ENCODE data around the gene SH2D3C. TPM values are rescaled to one million over a fixed set of nuclear protein-coding genes. Genes with fewer than 3 reads are reported as not detected.

SH2D3C gene
- total and polyA plus RNA-seq, 2 of the 8 experiments (the other 6 are each of a cell fraction or from before 2014, with no cell fraction given) = 6.4 to 8.1 TPM

DNA sequence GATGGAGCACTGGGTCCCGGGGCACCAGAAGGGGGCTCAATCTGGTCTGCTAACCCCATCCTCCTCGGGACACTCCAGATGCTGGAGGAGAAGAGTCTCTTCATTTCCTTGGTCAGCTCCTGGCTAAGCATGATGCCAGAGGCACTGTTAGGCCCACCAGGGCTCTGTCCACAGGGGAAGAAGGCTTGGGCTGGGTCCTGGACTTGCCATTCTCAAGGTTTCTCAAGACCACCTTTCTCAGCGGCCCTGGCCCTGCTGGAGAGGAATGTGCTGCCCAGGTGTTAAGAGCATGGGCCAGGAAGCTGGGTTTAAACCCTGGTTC is 7.9 kb downstream of the SH2D3C start:
- no peaks in the 10 kb centered on the region for H3K79me2 ChIP-seq (ENCODE audit: control insufficient read depth in 1 of 2, insufficient read depth in 2 of 2, low read length in 2 of 2)
- H3K14ac ChIP-seq (ENCODE audit: insufficient read length) = no peak overlapping the region
- no peaks in the 10 kb centered on the region for H3K36me3 ChIP-seq (ENCODE audit: control insufficient read depth in 2 of 4, insufficient read depth in 4 of 4, low read length in 3 of 4)
- no peaks in the 10 kb centered on the region for H4K20me1 ChIP-seq (replicated peaks in 1 of 2; ENCODE audit: control insufficient read depth in 1 of 2, insufficient read depth in 2 of 2, low read length in 2 of 2)
- peak overlapping the region; percentile 50 to 72 (median 60); a peak in 5 of 8 replicates for H3K4me3 ChIP-seq (ENCODE audit: extremely low read depth in 1 of 4, insufficient read depth in 2 of 4, low read depth in 3 of 4, low read length in 4 of 4)
- H2BK15ac ChIP-seq (ENCODE audit: low read length) = no peak overlapping the region
- H2BK20ac ChIP-seq (ENCODE audit: low read length) = no peak overlapping the region
- H3K79me1 ChIP-seq (ENCODE audit: low read depth, low read length) = no peaks in the 10 kb centered on the region
- H3K27ac ChIP-seq (ENCODE audit: low read depth, low read length) = no peak overlapping the region
- H2BK120ac ChIP-seq (replicated peaks; ENCODE audit: low read depth, low read length) = no peak overlapping the region
- H3K9me3 ChIP-seq (ENCODE audit: insufficient read depth in 2 of 2, low read depth in 1 of 2, low read length in 1 of 2) = no peaks in the 10 kb centered on the region
- H3K23ac ChIP-seq (ENCODE audit: insufficient read length) = no peak overlapping the region
- no peak overlapping the region for H2BK5ac ChIP-seq (ENCODE audit: low read depth, low read length)
- ChIA-PET POLR2A (ENCODE audit: partially characterized antibody) (interaction anchor here (0.6 to 1.9 kb wide), 9 partner anchors 16 to 213 kb away, joined by 3 to 6 read pairs (median 3); partner anchors contain the start of gene FPGS), CTCF (ENCODE audit: partially characterized antibody) (interaction anchor here (0.8 to 14.6 kb wide), 15 partner anchors 8 to 267 kb away, joined by 3 to 227 read pairs (median 4); partner anchors contain the start of genes CDK9, SH2D3C and TOR2A)
- 0 out of 2 replicates have a peak overlapping the region, but pooled peaks have one; percentile 34 for H3K18ac ChIP-seq (ENCODE audit: extremely low read depth, low read length)
- DNase-seq (ENCODE audit: low read depth in 1 of 2, low spot score in 2 of 2) = no peak
- no peak overlapping the region for H3K4ac ChIP-seq (replicated peaks; ENCODE audit: insufficient read length, low read depth, low read length)
- H4K91ac ChIP-seq (replicated peaks; ENCODE audit: insufficient read length, low read length) = no peak overlapping the region
- no peak for FAIRE-seq
- H4K5ac ChIP-seq (ENCODE audit: insufficient read length, low read depth, low read length) = no peak overlapping the region
- no peaks in the 10 kb centered on the region; the same call in 1 of the 2 replicates for H3K23me2 ChIP-seq (ENCODE audit: low read depth, low read length)
- no peak overlapping the region for H3K56ac ChIP-seq (replicated peaks; ENCODE audit: insufficient read length, low read depth, low read length)
- H2AK5ac ChIP-seq (ENCODE audit: low read depth, low read length) = no peak overlapping the region
- H3K9ac ChIP-seq (replicated peaks in 1 of 4; ENCODE audit: extremely low read depth in 1 of 4, low read depth in 3 of 4, low read length in 3 of 4) = no peak overlapping the region
- H3K4me1 ChIP-seq (replicated peaks in 1 of 4; ENCODE audit: control insufficient read depth in 3 of 4, insufficient read depth in 4 of 4, low read length in 3 of 4) = peaks cover 1 to 15% (median 8%) of the 10 kb centered on the region in 4 experiments
- no peaks in the 10 kb centered on the region for H3K27me3 ChIP-seq (replicated peaks in 1 of 4; ENCODE audit: control insufficient read depth in 3 of 4, extremely low read depth in 1 of 4, insufficient read depth in 3 of 4, low read length in 3 of 4)
- no peak overlapping the region for H4K8ac ChIP-seq (ENCODE audit: extremely low read depth, insufficient read depth, low read length)
- no peak overlapping the region for H2AFZ ChIP-seq (ENCODE audit: low read length)
- H2BK12ac ChIP-seq (ENCODE audit: low read depth, low read length) = no peak overlapping the region
- H3K4me2 ChIP-seq (ENCODE audit: insufficient read depth in 1 of 2, low read depth in 2 of 2, low read length in 2 of 2) = peak overlapping the region; percentile 58 to 94
- WGBS, 2 experiments (ENCODE audit: extremely low coverage in 1 of 2, insufficient coverage in 1 of 2, insufficient read length in 1 of 2, insufficient replicate concordance in 2 of 2, low coverage in 1 of 2, low lambda C conversion rate in 2 of 2, missing lambda C conversion rate in 1 of 2) = 72% methylated on average over 3 of the region's 3 CpGs; no CpG with 5 or more reads in 1 of the 2 experiments
- TF ChIP-seq EZH2 (IDR thresholded peaks at IDR 0.05; ENCODE audit: low read depth, low read length, severe bottlenecking) (no peak), CBX5 (IDR thresholded peaks at IDR 0.05; ENCODE audit: low read depth, low read length) (no peak), POLR2A (IDR thresholded peaks at IDR 0.05; ENCODE audit: control extremely low read depth in 1 of 2, low read depth in 2 of 2, low read length in 2 of 2) (no peak), KDM4A (IDR thresholded peaks at IDR 0.05; ENCODE audit: low read depth, low read length, severe bottlenecking) (peak; percentile 4), EP300 (IDR thresholded peaks at IDR 0.05; ENCODE audit: borderline replicate concordance in 1 of 2, low read depth in 2 of 2, low read length in 2 of 2) (no peak), EGR1 (IDR thresholded peaks at IDR 0.05; ENCODE audit: borderline replicate concordance, low read depth, low read length) (no peak), TAF7 (optimal IDR thresholded peaks at IDR 0.05; ENCODE audit: borderline replicate concordance, low read depth, low read length) (no peak), CTBP2 (IDR thresholded peaks at IDR 0.05; ENCODE audit: borderline replicate concordance, insufficient read depth, insufficient read length, low read length) (no peak)
- TF ChIP-seq, protein P1, sequence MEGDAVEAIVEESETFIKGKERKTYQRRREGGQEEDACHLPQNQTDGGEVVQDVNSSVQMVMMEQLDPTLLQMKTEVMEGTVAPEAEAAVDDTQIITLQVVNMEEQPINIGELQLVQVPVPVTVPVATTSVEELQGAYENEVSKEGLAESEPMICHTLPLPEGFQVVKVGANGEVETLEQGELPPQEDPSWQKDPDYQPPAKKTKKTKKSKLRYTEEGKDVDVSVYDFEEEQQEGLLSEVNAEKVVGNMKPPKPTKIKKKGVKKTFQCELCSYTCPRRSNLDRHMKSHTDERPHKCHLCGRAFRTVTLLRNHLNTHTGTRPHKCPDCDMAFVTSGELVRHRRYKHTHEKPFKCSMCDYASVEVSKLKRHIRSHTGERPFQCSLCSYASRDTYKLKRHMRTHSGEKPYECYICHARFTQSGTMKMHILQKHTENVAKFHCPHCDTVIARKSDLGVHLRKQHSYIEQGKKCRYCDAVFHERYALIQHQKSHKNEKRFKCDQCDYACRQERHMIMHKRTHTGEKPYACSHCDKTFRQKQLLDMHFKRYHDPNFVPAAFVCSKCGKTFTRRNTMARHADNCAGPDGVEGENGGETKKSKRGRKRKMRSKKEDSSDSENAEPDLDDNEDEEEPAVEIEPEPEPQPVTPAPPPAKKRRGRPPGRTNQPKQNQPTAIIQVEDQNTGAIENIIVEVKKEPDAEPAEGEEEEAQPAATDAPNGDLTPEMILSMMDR (IDR thresholded peaks at IDR 0.05; ENCODE audit: control extremely low read depth in 1 of 3, insufficient read depth in 1 of 3, low read depth in 1 of 3, low read length in 3 of 3) = peak in 1 of 3 experiments; percentile 0; a peak in 1 of 4 replicates
- TF ChIP-seq, protein P2, sequence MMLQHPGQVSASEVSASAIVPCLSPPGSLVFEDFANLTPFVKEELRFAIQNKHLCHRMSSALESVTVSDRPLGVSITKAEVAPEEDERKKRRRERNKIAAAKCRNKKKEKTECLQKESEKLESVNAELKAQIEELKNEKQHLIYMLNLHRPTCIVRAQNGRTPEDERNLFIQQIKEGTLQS (IDR thresholded peaks at IDR 0.05; ENCODE audit: insufficient read depth, low read depth, low read length) = no peak
